Fibroblast of upper back skin (primary cell): ENCODE data around the gene LRR1.
A peak's percentile ranks its signal among the peaks of the same experiment; 100 is the strongest.
"Not testable (repeated sequence)": the region's sequence is repeated elsewhere in the genome, so short reads cannot be mapped to it uniquely, and the experiment has no call there.

Experiments used
- DNase-seq: peaks from one replicate; pipeline ENCODE4 v3.0.0-alpha.2; 2013

LRR1 gene

DNA sequence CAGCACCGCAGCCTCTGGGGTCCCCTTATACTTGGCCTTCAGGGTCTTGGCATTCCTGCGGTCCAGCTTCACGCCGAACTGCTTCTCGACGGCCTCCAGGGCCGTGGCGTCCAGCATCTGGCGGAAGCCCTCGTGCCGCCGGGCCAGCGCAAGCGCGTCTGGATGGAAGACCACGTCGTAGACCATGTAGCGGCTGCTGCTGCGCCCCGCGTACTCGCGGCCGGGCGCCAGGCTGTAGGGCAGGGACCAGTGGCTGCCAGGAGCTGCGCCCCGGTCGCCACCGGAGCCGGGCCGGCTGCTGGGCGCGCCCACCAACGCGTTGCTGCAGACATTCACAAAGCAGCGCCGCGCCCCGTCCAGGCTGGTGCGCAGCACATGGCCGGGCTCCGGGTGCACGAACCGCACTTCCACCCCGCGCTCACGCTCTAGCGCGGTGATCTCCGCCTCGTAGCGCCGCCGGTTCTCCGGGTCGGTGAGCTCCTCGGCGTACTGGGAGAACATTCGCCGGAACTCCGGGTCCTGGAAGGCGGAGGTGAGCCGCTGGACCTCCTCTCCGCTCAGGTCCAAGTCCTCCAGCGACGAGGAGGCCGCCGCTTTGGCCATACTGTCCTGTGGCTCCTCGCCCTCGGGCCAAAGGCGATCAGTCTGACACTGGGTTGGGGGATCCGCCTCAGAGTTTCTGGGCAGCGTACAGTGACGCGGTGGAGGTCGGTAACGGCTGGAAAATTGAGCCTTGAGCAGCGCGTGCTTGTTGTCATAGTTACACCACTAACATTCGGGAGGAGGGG, 36.0 kb downstream of the LRR1 start, which contains the start of gene DNAAF2:
DNAAF2 (minus strand) TSS at position 698 of the 788 bp plus-strand sequence; CDS start at position 603, 95 bp downstream.
- peak; percentile 64 for DNase-seq

DNA sequence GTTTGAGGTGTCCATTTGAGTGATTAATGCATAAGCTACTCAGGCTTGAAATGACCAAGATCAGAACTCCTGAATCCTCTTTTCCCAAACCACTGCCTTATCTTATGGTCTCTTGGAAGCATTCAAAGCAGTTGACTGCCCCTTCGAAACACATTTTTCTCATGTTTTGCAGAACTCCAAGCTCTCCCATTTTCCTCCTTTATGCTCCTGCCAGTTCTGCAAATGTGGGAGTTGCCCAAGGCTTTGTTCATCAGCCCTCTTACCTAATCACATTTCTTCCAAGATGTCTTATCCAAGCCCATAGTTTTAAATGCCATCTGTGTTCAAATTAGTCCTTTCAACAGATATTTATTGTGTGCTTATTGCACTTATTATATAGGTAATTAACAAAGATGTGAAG, 38.1 kb downstream of the LRR1 start:
- DNase-seq = no peak

DNA sequence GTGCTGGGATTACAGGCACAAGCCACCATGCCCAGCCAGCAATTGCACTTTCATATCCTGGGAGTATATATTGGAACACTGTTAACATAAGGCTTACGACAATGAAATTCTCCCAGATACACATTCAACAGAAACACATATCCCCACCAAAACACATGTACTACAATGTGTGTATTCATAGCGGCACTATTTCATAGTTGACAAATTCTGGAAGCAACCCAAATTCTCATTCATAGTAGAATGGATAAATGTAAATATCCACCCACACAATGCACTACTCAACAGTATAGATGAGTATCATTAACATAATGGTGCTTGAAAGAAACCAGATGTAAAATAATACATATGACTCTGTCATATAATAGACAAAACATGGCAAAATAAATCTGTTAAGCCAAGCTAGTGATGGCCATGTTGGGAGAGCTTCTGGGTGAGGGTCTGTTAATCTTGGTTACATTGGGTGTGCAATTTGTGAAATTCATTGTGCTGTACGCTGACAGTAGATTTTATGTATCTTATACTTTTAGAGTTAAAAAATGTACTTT, 38.9 kb downstream of the LRR1 start:
- no peak for DNase-seq

DNA sequence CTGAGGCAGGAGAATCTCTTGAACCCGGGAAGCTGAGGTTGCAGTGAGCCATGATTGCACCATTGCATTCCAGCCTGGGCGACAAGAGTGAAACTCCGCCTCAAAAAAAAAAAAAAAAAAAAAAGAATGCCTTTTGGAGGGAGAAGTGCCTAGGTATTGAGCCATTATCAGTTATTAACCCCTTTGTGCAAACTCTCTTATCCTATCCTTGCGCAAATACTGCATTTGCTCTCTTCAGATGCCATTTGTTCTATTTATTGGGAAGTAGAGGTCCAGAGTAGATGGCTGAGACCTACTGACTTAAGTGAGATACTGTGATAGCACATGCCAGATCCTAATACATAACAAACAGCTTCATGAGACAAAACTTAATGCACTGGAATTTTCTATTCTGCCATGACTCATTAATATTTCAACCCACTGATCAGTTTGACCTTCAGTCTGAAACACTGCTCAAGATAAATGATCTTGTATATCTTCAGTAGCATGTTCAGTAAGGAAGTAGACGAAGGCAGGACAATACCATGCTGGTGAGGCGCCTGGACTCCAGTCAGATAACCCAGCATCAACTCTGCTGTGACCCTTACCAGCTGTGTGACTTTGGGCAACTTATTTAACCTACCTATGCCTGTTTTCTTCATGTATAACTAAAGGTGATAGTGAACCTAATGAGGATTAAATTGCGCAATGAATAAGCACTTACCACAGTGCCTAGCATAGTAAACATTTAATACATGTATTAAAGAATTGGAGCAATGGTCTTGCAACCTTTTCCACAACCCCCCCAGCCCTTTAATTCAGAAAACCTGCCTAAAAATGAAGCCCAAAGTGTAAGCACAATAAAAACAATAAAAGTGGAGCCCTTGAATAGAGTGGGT, 42.0 kb downstream of the LRR1 start:
- DNase-seq = no peak

DNA sequence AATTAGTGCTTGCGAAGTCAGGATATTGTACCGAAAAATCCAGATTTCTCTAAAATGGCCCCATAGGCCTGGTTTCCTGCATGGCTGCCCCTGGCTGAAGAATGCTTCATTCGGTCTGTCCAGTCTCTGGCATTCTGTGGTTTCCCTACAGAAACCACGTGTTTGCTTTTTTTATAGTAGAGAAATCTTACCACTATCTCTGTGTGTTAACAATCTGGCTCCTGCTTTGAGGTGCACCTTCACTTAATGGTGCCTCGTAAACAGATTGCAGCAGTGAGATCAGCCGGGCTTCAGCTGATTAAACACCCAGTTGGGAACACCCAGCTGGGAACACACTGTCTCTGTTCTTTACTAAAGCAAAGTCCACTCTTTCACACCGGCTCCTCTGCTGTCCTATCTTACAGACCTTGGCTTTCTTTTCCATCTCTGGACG, 43.0 kb downstream of the LRR1 start:
- DNase-seq = no peak

DNA sequence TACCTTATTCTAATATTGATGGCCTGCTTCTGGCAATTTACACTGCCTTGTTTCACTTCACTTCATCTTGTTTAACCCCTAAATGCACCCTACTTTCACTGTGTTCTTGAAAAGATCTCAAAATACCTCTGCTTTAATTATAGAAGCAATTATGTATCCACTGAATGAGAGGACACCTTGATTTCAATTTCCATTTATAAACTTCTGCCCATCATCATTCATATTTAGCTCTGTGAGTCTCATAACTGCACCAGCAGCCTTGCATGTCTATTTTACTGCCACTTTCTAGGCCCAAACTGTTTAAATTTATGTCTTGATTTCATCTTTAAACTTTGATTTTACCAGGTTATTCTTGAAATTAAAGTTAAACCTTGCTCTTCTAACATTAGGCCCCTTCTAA, 43.4 kb downstream of the LRR1 start:
- no peak for DNase-seq

DNA sequence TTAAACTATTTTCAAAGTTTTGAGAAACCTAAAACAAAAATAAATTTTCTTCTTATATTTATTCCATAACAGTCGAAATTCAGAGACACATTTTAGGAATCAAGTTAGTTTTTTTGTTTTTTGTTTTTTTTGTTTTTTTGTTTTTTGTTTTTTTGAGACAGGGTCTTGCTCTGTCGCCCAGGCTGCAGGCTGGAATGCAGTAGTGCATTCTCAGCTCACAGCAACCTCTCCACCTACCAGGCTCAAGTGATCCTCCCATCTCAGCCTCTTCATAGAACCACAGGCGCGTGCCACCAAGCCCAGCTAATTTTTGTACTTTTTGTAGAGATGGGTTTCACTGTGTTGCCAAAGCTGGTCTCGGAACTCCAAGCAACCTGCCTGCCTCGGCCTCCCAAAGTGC, 54.8 kb downstream of the LRR1 start:
- DNase-seq = no peak

DNA sequence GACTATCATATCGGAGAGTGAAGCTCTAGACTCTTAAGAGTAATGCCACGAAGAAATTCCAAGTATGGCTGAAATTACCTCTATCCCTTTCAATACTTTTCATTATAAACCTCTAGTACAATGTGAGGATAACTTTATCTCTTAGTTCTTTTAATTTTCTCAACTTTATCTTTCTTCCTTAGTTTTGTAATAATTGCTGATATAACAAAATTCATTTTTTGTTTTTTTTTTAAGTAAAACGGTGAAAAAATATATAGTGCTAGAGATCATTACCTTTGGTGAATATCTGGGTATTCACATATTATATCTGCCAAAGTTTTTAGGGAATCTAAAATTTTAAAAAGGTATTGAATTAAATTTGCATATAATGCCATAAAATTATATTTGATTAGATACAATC, 55.8 kb downstream of the LRR1 start:
- no peak for DNase-seq

DNA sequence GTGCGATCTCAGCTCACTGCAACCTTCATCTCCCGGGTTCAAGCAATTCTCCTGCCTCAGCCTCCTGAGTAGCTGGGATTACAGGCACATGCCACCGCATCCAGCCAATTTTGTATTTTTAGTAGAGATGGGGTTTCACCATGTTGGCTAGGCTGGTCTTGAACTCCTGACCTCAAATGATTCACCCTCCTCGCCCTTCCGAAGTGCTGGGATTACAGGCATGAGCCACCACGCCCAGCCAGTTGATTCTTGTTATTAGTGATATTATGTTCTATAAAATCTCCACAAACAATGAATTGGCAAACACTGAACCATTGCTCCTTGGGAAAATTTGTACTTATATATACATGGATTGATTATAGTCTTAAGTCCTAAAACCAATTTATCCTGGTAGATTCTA, 58.8 kb downstream of the LRR1 start:
- DNase-seq = not testable (repeated sequence)

DNA sequence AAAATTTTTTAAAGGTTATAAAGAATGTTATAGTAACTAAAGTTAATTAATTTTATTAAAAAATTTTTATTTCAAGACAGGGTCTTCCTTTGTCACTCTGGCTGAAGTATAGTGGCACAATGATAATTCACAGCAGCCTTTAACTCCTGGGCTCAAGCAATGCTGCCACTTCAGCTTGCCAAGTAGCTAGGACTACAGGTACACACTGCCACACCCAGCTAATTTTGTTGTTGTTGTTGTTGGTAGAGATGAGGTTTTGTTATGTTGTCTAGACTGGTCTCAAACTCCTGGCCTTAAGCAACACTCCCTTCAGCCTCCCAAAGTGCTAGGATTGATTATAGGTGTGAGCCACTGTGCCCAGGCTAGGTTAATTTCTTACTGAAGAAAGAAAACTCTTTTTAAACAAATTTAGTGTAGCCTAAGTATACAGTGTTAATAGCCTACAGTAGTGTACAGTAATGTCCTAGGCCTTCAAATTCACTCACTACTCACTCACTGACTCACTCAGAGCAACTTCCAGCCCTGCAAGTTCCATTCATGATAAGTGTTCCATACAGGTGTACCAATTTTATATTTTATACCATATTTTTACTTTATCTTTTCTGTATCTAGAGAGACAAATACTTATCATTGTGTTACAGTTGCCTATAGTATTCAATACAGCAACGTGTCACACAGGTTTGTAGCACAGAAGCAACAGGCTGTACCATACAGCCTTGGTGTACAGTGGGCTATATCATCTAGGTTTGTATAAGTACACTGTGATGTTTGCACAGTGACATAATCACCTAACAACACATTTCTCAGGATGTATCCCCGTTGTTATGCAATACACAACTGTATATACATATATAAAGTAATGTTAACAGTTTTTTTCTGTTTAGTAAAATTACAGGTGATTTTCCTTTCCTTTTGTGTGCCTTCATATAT, 61.1 kb downstream of the LRR1 start:
- no peak for DNase-seq
